Endothelial cell of umbilical vein (primary cell): ENCODE measurements around the gene FOXP4. TPM values are rescaled to one million over a fixed set of nuclear protein-coding genes. Genes with fewer than 3 reads are reported as not detected.

Source experiments
- BruUV-seq: library from RNA; stranded (reverse); fragments of 400-500 nt; replicated peaks from 2 replicates; lab custom pipeline; 2021; lab: Mats Ljungman, UMichigan
- CTCF ChIA-PET: fragments of 300-600, 350-600 bp; sonication (Branson Sonifier 250); formaldehyde crosslinking; loops from one replicate; lab custom pipeline; 2021; ENCODE audit warnings: antibody characterized with exemption, inconsistent platforms; lab: Charles Lee
- POLR2A ChIA-PET: fragments of 300-600, 350-600 bp; sonication (Branson Sonifier 250); formaldehyde crosslinking; loops from one replicate; lab custom pipeline; 2021; ENCODE audit warnings: antibody characterized with exemption, inconsistent platforms; lab: Charles Lee
- DNase-seq: peaks from one replicate; pipeline ENCODE4 v3.0.0-alpha.2; 2011; ENCODE audit warnings: low read depth, low spot score
- FAIRE-seq: peaks from 2 replicates; lab custom pipeline; 2011; peaks lifted over from hg19 to GRCh38; lab: Jason Lieb, UNC
- H2AFZ ChIP-seq: 2 replicates; pipeline ENCODE4 v1.6.0; 2012; ENCODE audit warnings: low read depth, low read length, control low read depth, inconsistent platforms
- H3K27ac ChIP-seq: 2 replicates; pipeline ENCODE4 v1.5.1; 2011; ENCODE audit warnings: low read depth, mild to moderate bottlenecking, control low read depth, low read length, moderate library complexity; ENCODE audit not compliant: insufficient read depth
- H3K27me3 ChIP-seq, 2 experiments: 2 replicates each; pipeline versions ENCODE4 v1.6.0 to v1.6.1; 2011; ENCODE audit warnings: low read length in 2 of 2, mixed read lengths in 1 of 2; ENCODE audit not compliant: control insufficient read depth in 2 of 2, insufficient read depth in 2 of 2
- H3K36me3 ChIP-seq, 2 experiments: 2 replicates in 1 of 2; 3 replicates in 1 of 2; pipeline ENCODE4 v1.5.1; 2011; ENCODE audit warnings: low read length in 2 of 2, mild to moderate bottlenecking in 1 of 2, moderate library complexity in 1 of 2; ENCODE audit not compliant: control insufficient read depth in 2 of 2, insufficient read depth in 2 of 2; ENCODE audit errors: extremely low read depth in 1 of 2
- H3K4me1 ChIP-seq: 3 replicates; pipeline ENCODE4 v1.5.1; 2011; ENCODE audit warnings: mild to moderate bottlenecking, low read length; ENCODE audit not compliant: control insufficient read depth, insufficient read depth; ENCODE audit errors: extremely low read depth
- H3K4me2 ChIP-seq: 2 replicates; pipeline ENCODE4 v1.6.1; 2011; ENCODE audit warnings: low read length, control low read depth, mixed read lengths; ENCODE audit not compliant: insufficient read depth
- H3K4me3 ChIP-seq, 3 experiments: fragments of 200-600 bp in 1 of 3; sonication (generic), shearing (Covaris generic) in 1 of 3; replicated peaks in 1 of 3; 2 replicates each; pipeline ENCODE4 v1.5.1; 2011 to 2016; ENCODE audit warnings: control low read depth in 3 of 3, low read length in 3 of 3, mild to moderate bottlenecking in 2 of 3, inconsistent platforms in 1 of 3, low read depth in 1 of 3, moderate library complexity in 1 of 3; ENCODE audit not compliant: insufficient read depth in 1 of 3
- H3K79me2 ChIP-seq: 2 replicates; pipeline ENCODE4 v1.6.0; 2012; ENCODE audit warnings: low read length, inconsistent platforms; ENCODE audit not compliant: control insufficient read depth, insufficient read depth
- H3K9ac ChIP-seq: replicated peaks from 2 replicates; pipeline ENCODE3; 2011; ENCODE audit warnings: low read length, control low read depth; ENCODE audit not compliant: insufficient read depth; ENCODE audit errors: extremely low read depth
- H3K9me1 ChIP-seq: replicated peaks from 3 replicates; pipeline ENCODE4 v1.6.0; 2011; ENCODE audit warnings: mild to moderate bottlenecking, low read length; ENCODE audit not compliant: control insufficient read depth, insufficient read depth; ENCODE audit errors: extremely low read depth
- H3K9me3 ChIP-seq: replicated peaks from 2 replicates; pipeline ENCODE4 v1.5.1; 2012; ENCODE audit warnings: low read length, inconsistent platforms; ENCODE audit not compliant: control insufficient read depth, insufficient read depth
- H4K20me1 ChIP-seq: replicated peaks from 2 replicates; pipeline ENCODE3; 2011; ENCODE audit warnings: mild to moderate bottlenecking, low read length; ENCODE audit not compliant: control insufficient read depth, insufficient read depth; ENCODE audit errors: extremely low read depth
- EZH2 ChIP-seq: IDR thresholded peaks from 2 replicates; pipeline ENCODE4 v1.6.1; 2012; ENCODE audit warnings: borderline replicate concordance, low read depth, mild to moderate bottlenecking, moderate library complexity, low read length, inconsistent platforms; ENCODE audit not compliant: severe bottlenecking
- FOS ChIP-seq: IDR thresholded peaks from 2 replicates; pipeline ENCODE4 v1.6.1; 2011; ENCODE audit warnings: mild to moderate bottlenecking, low read length, moderate library complexity, borderline replicate concordance; ENCODE audit not compliant: insufficient read depth
- GATA2 ChIP-seq: IDR thresholded peaks from 2 replicates; pipeline ENCODE4 v1.7.0; 2011; ENCODE audit warnings: low read depth, mild to moderate bottlenecking, moderate library complexity, mixed read lengths, low read length; ENCODE audit not compliant: insufficient read length, insufficient read depth
- JUN ChIP-seq: IDR thresholded peaks from 2 replicates; pipeline ENCODE4 v1.6.1; 2011; ENCODE audit warnings: borderline replicate concordance, low read depth; ENCODE audit not compliant: insufficient read length, insufficient read depth
- MAX ChIP-seq: IDR thresholded peaks from 2 replicates; pipeline ENCODE4 v1.6.1; 2011; ENCODE audit not compliant: insufficient read depth, insufficient read length
- MYC ChIP-seq: IDR thresholded peaks from one replicate; pipeline ENCODE4 v1.6.1; 2011; ENCODE audit warnings: mild to moderate bottlenecking, low read depth, low read length
- POLR2A ChIP-seq: IDR thresholded peaks from 2 replicates; pipeline ENCODE4 v1.6.1; 2012; ENCODE audit warnings: low read depth, mild to moderate bottlenecking, control low read depth, low read length
- POLR2AphosphoS5 ChIP-seq: IDR thresholded peaks from 2 replicates; pipeline ENCODE4 v1.6.1; 2012; ENCODE audit warnings: low read depth, mild to moderate bottlenecking, control low read depth, low read length, moderate library complexity; ENCODE audit not compliant: insufficient read depth
- dilution Hi-C: fragments of 300-500 bp; cut with MboI; formaldehyde crosslinking; loops from one replicate; pipeline ENCODE4 v1.15.0; 2019; ENCODE audit warnings: low sequenced_read_pairs; ENCODE audit not compliant: extremely low pct_ligation_motif_present
- intact Hi-C: fragments of 100-400 bp; cut with micrococcal nuclease; formaldehyde crosslinking; loops from one replicate; pipeline ENCODE4 v1.10.0; 2022
- polyA plus RNA-seq, 4 experiments: library from polyadenylated mRNA; depleted of rRNA in 3 of 4; stranded (reverse) in 3 of 4; unstranded in 1 of 4; fragments of >200 nt; gene quantifications; 2 replicates each; pipeline versions ENCODE4 v1.2.1 to v1.2.3, GENCODE V29; 2011 to 2012; ENCODE audit warnings: missing spikeins in 1 of 4
- total RNA-seq: library from RNA; stranded (reverse); gene quantifications from 2 replicates; pipeline ENCODE4 v1.2.3, GENCODE V29; 2021
- TF ChIP-seq, protein P1 (sequence below), 2 donors: IDR thresholded peaks; 1 replicate in 1 of 2; 2 replicates in 1 of 2; pipeline ENCODE4 v1.5.1; 2011; ENCODE audit warnings: low read length in 2 of 2, mild to moderate bottlenecking in 2 of 2, moderate library complexity in 2 of 2, control low read depth in 1 of 2, inconsistent platforms in 1 of 2, low read depth in 1 of 2; ENCODE audit not compliant: insufficient read depth in 1 of 2; ENCODE audit errors: extremely low read depth in 1 of 2

The FOXP4 gene
- total and polyA plus RNA-seq, 2 donors (not counting 3 experiments of a cell fraction or from before 2014, with no cell fraction given): 5.6 to 23.9 TPM

DNA sequence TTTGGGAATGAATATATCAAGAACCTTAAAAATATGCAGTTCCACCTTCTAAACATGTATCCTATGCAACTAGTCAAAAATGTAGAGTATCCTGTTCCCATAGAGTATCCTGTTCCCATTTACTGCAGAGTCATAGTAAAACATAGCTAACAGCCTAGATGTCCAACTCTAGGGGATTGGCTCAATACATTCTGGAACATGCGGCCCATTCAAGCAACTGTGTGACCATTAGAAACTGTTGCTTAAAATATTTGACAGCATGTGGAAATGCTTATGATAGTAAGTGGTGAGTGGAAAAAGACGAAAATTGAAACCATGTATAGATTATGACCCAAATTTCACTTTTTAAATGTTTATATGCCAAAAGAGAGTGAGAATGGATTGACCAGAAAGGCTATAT lies 11.2 kb downstream of the FOXP4 start:
- no peak overlapping the region for H3K4me2 ChIP-seq
- no peaks in the 10 kb centered on the region for H3K9me1 ChIP-seq
- H3K9ac ChIP-seq: no peak overlapping the region
- dilution Hi-C loops (no loop called here), intact Hi-C loops (no loop called here)
- ChIA-PET CTCF (interaction anchor here (1.4 kb wide), 1 partner anchor 21 kb away, joined by 3 read pairs; no protein-coding TSS in a partner anchor), POLR2A (interaction anchor here (0.5 kb wide), 1 partner anchor 483 kb away, joined by 3 read pairs; no protein-coding TSS in a partner anchor)
- DNase-seq (no peak), FAIRE-seq (no peak)
- H3K27ac ChIP-seq: no peak overlapping the region
- H3K79me2 ChIP-seq: no peaks in the 10 kb centered on the region
- no peaks in the 10 kb centered on the region for H4K20me1 ChIP-seq
- no peaks in the 10 kb centered on the region for H3K27me3 ChIP-seq
- peaks cover 0 to 1% of the 10 kb centered on the region in 2 experiments for H3K36me3 ChIP-seq
- TF ChIP-seq JUN (no peak), POLR2A (no peak), EZH2 (no peak), MYC (no peak), POLR2AphosphoS5 (no peak), MAX (no peak), FOS (no peak), GATA2 (no peak)
- TF ChIP-seq, protein P1, sequence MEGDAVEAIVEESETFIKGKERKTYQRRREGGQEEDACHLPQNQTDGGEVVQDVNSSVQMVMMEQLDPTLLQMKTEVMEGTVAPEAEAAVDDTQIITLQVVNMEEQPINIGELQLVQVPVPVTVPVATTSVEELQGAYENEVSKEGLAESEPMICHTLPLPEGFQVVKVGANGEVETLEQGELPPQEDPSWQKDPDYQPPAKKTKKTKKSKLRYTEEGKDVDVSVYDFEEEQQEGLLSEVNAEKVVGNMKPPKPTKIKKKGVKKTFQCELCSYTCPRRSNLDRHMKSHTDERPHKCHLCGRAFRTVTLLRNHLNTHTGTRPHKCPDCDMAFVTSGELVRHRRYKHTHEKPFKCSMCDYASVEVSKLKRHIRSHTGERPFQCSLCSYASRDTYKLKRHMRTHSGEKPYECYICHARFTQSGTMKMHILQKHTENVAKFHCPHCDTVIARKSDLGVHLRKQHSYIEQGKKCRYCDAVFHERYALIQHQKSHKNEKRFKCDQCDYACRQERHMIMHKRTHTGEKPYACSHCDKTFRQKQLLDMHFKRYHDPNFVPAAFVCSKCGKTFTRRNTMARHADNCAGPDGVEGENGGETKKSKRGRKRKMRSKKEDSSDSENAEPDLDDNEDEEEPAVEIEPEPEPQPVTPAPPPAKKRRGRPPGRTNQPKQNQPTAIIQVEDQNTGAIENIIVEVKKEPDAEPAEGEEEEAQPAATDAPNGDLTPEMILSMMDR (IDR thresholded peaks at IDR 0.05; ENCODE audit: extremely low read depth in 1 of 2, insufficient read depth in 1 of 2, low read depth in 1 of 2, low read length in 2 of 2): no peak
- H3K4me1 ChIP-seq: peaks cover 8% of the 10 kb centered on the region
- no peaks in the 10 kb centered on the region for H3K9me3 ChIP-seq
- no peak overlapping the region for H3K4me3 ChIP-seq
- no peak overlapping the region for H2AFZ ChIP-seq
- BruUV-seq: no TSS peak
